Measurements from ENCODE around the gene IDH3G. TPM values are rescaled to one million over a fixed set of nuclear protein-coding genes. Genes with fewer than 3 reads are reported as not detected.

The IDH3G gene
- total RNA-seq, 4 donors from 2014 or later, result 79.8 to 92.7 (median 86.4) TPM

- H3K27me3 ChIP-seq, result no peaks in the 10 kb centered on the region
- no peak overlapping the region for H3K4me3 ChIP-seq
- no peaks in the 10 kb centered on the region for H3K4me1 ChIP-seq
- DNase-seq (no peak), ATAC-seq (no peak)
- in situ Hi-C loops (cut with MboI; ENCODE audit: low sequenced_read_pairs in 4 of 4), result no loop called here
- intact Hi-C loops (cut with DNase I; ENCODE audit: low total_unique reads), result no loop called here
- no peak for TF ChIP-seq POLR2A (IDR thresholded peaks at IDR 0.05)
- TF ChIP-seq, protein P1, sequence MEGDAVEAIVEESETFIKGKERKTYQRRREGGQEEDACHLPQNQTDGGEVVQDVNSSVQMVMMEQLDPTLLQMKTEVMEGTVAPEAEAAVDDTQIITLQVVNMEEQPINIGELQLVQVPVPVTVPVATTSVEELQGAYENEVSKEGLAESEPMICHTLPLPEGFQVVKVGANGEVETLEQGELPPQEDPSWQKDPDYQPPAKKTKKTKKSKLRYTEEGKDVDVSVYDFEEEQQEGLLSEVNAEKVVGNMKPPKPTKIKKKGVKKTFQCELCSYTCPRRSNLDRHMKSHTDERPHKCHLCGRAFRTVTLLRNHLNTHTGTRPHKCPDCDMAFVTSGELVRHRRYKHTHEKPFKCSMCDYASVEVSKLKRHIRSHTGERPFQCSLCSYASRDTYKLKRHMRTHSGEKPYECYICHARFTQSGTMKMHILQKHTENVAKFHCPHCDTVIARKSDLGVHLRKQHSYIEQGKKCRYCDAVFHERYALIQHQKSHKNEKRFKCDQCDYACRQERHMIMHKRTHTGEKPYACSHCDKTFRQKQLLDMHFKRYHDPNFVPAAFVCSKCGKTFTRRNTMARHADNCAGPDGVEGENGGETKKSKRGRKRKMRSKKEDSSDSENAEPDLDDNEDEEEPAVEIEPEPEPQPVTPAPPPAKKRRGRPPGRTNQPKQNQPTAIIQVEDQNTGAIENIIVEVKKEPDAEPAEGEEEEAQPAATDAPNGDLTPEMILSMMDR (IDR thresholded peaks at IDR 0.05 in 4 of 5, conservative IDR thresholded peaks at IDR 0.05 in 1 of 5), result no peak
- H3K27ac ChIP-seq, result no peak overlapping the region
- peaks cover 0 to 11% of the 10 kb centered on the region in 2 donors for H3K36me3 ChIP-seq
- H3K9me3 ChIP-seq, result no peaks in the 10 kb centered on the region
Measured at GRCh38 chrX:153801669-153802068, 7.5 kb upstream of the IDH3G start.

- ATAC-seq (no peak), DNase-seq (no peak)
- Histone ChIP-seq H3K4me1 (no peaks in the 10 kb centered on the region), H3K27me3 (no peaks in the 10 kb centered on the region), H3K36me3 (peaks cover 0 to 11% of the 10 kb centered on the region in 2 donors), H3K9me3 (no peaks in the 10 kb centered on the region), H3K4me3 (no peak overlapping the region), H3K27ac (peak overlapping the region in 1 of 4 donors; percentile 43)
- intact Hi-C loops (cut with DNase I; ENCODE audit: low total_unique reads) (no loop called here), in situ Hi-C loops (cut with MboI; ENCODE audit: low sequenced_read_pairs in 4 of 4) (no loop called here)
- TF ChIP-seq, protein P1 (IDR thresholded peaks at IDR 0.05 in 4 of 5, conservative IDR thresholded peaks at IDR 0.05 in 1 of 5), result no peak
- no peak for TF ChIP-seq POLR2A (IDR thresholded peaks at IDR 0.05)
Measured at GRCh38 chrX:153800746-153801145, 6.6 kb upstream of the IDH3G start.

GRCh38 chrX:153800177-153800722 is 6.1 kb upstream of the IDH3G start:
- intact Hi-C loops (cut with DNase I; ENCODE audit: low total_unique reads), result no loop called here
- in situ Hi-C loops (cut with MboI; ENCODE audit: low sequenced_read_pairs in 4 of 4), result no loop called here
- no peak for TF ChIP-seq POLR2A (IDR thresholded peaks at IDR 0.05)
- TF ChIP-seq, protein P1 (IDR thresholded peaks at IDR 0.05 in 4 of 5, conservative IDR thresholded peaks at IDR 0.05 in 1 of 5), result no peak
- peak overlapping the region in 2 of 4 donors; percentile 2 to 43 for H3K27ac ChIP-seq
- peak in 1 of 2 donors; percentile 41 for ATAC-seq
- no peak for DNase-seq
- no peak overlapping the region for H3K4me3 ChIP-seq
- peaks cover 0 to 11% of the 10 kb centered on the region in 2 donors for H3K36me3 ChIP-seq
- H3K4me1 ChIP-seq, result no peaks in the 10 kb centered on the region
- no peaks in the 10 kb centered on the region for H3K9me3 ChIP-seq
- no peaks in the 10 kb centered on the region for H3K27me3 ChIP-seq

DNA sequence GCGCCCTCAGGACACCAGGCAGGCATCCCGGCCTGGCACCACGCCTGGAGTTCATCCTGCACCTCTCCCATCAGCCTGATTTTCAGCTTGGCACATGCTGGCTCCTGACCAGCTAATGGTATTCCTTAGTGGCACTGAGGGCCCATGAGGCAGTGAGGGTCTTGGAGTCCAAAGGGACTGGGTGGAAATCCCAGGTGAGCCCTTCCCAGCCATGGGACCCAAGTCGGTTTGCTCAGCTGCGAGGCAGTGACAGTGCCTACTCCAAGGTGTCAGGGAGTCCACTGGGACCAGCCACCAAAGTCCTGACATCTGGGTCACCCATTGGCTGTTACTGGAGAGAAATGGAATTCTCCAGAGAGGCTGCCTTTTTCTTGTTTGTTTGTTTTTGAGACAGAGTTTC is 5.2 kb upstream of the IDH3G start:
- TF ChIP-seq, protein P1 (IDR thresholded peaks at IDR 0.05 in 4 of 5, conservative IDR thresholded peaks at IDR 0.05 in 1 of 5), result no peak
- TF ChIP-seq POLR2A (IDR thresholded peaks at IDR 0.05), result no peak
- Histone ChIP-seq H3K4me1 (no peaks in the 10 kb centered on the region), H3K36me3 (peaks cover 0 to 11% of the 10 kb centered on the region in 2 donors), H3K4me3 (no peak overlapping the region), H3K27ac (no peak overlapping the region), H3K27me3 (no peaks in the 10 kb centered on the region), H3K9me3 (no peaks in the 10 kb centered on the region)
- DNase-seq (no peak), ATAC-seq (no peak)
- in situ Hi-C loops (cut with MboI; ENCODE audit: low sequenced_read_pairs in 4 of 4), result loop anchor here in 3 of 4 donors (25.0 kb wide), 2 partner anchors 138 to 163 kb away; partner anchors contain the start of genes HCFC1 (in 2 of the 3), TMEM187 (in 2 of the 3), ARHGAP4 (in 1 of the 3) and NAA10 (in 1 of the 3)
- intact Hi-C loops (cut with DNase I; ENCODE audit: low total_unique reads), result loop anchor here (10.0 kb wide), 2 partner anchors 115 to 575 kb away; partner anchors contain the start of genes EMD, FLNA and SLC6A8
